Stimulated activated CD8-positive, alpha-beta memory T cell treated with anti-CD3 and anti-CD28 coated beads, Interleukin-12 subunit alpha, Interleukin-12 subunit beta, amount 100 ng/mL, for 4 hours (primary cell): ENCODE data around the gene CACNA2D3.

Source experiments
- DNase-seq: peaks from one replicate; pipeline ENCODE4 v3.0.0-alpha.2; 2020; ENCODE audit warnings: low read depth

The CACNA2D3 gene

GRCh38 chr3:54171509-54171908, 49.2 kb downstream of the CACNA2D3 start:
- DNase-seq = no peak

DNA sequence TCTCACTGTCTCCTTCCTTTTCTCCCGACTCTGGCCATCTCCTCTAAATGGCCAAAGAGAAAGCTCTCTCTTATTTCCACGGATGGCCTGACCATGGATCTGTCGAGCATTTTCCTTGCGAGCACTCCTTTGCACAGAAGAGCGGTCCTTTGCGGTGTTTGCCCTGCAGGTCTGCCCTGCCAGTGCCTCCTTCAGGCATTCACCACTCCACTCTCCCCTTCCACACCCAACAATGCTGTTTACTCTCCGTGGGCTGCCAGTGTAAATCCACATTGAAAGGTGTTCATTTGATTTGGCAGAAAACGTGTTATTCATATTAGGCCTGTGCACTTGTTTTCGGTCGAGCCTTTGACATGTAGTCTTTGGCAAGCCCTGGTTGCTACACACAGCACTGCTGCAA, 49.6 kb downstream of the CACNA2D3 start:
- no peak for DNase-seq

DNA sequence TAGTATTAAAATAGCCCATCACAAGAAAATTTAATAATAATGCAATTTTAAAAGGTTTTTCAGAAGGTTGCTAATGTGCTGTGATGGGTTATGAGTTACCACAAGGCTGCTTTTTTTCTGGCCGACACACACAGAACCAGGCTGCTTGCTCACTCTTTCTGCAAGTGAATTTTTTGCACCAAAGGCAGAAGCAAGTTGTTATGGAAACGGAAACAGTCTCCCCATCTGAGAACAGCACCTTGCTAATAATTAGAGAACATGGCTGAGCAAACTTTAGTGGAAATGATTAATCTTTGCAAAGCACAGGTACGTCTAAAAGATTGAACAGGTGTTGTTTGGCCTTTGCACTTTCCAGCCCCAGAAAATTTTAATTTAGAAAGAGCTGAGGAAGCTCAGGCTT, 51.0 kb downstream of the CACNA2D3 start:
- no peak for DNase-seq

DNA sequence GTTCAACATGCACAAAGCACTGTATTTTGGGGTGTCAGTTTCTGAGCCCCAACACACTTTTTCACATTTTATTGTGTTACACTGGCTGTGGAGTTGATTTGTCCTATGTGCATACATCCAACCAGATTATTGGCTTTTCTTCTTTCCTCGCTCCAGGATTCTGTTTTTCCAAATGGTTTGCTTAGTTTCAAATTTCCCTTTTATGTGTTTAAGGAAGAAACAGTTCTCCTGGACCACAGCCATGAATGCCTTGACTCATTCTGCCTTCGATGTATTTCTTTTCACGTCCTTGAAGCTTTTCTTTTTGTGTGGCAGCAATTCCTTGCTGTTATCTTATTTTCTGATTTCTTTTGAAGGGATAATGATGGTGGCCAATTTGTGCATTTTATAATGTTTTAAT, 53.8 kb downstream of the CACNA2D3 start:
- no peak for DNase-seq

DNA sequence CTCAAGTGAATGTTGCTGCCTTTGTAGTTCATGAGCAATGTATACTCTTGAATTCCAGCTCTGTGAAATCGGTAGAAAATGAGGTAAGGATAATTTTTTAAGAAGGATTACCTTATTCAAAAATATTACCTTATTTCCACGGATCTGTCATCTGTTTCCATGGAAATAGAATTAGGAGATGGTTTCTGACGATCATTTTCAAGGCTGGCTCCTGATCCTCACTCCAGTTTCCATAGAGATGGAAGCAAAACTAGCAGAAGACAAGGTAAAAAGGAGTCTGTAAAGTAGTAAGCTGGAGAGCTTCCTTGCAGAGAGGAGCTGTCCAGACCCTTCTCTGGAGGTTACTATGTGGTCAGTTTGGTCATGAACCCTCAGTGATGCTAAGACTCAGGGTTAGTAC, 55.5 kb downstream of the CACNA2D3 start:
- no peak for DNase-seq

- no peak for DNase-seq
These were observed 56.0 kb downstream of the CACNA2D3 start for GRCh38 chr3:54178376-54178775.

GRCh38 chr3:54180921-54181320, 58.6 kb downstream of the CACNA2D3 start:
- no peak for DNase-seq

DNA sequence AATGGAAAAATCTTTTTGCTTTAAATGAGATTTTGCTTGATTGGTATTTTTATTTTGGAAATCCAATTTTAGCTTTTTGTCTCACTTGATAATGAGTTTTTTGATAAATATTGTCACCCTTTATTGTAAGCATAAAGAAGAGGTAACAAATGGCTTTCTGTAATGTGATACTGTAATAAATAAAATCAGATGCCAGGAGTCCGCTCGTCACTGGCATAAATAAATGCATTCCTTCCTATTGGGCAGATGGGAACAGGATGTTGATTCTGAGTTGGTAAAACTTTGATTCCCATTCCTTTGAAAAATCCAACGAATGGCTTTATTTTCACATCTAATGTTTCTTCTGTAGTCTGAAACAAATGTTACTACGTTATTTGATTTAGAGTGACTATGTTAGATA, 59.9 kb downstream of the CACNA2D3 start:
- DNase-seq = no peak

DNA sequence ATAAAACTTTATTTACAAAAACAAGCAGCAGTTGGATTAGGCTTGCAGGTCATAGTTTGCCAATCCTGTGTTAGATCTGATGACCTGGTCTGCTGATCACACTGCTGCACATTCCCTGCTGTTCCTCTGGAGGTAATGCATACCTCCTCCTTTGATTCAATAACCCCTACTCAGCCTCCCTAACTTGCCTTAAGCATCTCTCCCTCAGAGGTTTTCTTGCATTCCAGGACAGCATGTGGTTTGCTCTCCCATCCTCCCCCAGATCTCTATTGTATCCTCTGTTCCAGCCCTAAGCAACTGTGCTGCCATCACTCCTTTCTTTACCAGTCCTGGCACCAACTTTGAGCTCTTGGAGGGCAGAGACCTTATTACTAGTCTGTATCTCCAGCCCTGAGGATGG, 63.4 kb downstream of the CACNA2D3 start:
- no peak for DNase-seq

GRCh38 chr3:54188176-54188791, 65.9 kb downstream of the CACNA2D3 start:
- DNase-seq = no peak

GRCh38 chr3:54191220-54191619, 68.9 kb downstream of the CACNA2D3 start:
- no peak for DNase-seq

GRCh38 chr3:54192026-54192425, 69.7 kb downstream of the CACNA2D3 start:
- no peak for DNase-seq

DNA sequence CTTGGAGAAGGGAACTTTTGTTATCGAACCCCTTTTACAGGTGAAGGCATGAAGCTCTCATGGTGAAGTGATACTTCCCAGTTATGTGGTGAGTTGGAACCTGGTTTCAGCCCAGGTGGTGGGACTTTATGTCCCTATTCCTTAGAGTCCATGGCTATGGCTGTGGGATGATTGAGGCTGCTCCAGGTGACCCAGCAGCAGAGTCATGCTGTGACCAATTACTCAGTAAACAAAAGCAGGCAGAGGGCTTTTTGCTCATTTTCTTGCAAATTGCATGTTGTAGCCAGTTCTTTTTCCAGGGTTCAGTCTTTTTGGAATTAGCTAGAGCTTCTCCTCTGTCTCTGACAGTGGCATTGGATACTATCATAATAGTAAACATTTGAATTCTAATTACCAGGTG, 70.7 kb downstream of the CACNA2D3 start:
- DNase-seq = no peak

DNA sequence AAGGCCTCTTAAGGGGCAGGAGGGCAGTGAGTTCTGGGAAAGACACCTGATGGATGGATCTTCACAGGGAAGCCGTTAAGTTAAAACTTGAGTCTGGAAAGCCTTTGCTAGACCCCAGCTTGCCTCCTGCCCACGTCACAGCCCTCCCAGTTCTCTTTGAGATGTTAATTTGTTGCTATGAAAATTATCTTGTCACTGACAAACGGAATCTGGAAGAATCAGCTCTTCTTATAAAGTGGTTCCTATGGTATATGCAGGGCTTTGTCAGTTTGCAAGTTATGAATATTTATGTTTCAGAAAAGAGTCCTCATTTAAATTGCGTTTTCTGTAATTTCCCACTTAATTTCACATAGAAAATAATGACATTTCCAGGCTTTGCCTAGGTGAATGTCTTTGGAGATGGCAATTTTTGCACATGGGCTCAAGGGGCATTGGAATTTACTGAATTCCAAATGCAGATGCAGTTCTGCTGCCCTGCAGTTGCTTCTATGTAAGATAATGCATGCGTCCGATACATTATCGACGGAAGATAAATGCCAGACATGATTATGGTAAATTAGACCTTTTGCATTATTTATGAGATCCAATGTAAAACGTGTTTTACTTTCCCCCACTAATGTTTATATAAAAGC, 74.1 kb downstream of the CACNA2D3 start:
- DNase-seq = no peak

GRCh38 chr3:54197509-54197908, 75.2 kb downstream of the CACNA2D3 start:
- DNase-seq = no peak

DNA sequence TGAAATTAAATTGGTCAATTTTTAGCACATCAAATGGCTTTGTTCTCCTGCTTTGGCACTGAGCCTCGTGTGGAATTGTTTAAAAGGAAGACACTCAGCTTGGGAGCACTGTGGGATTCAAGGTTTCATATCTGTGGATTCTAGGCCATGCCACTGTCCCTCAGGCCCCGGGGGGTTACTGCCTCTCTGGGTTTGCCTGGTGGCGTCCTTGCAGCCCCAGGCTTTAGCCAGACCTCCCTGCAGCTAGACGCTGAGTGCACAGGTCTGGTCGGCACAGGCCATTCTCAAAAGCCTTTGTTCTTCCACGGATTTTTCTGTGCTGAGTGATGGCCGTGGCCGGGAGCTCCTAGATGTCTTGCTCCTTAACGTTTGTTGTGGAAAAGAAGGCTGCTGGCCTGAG, 76.2 kb downstream of the CACNA2D3 start:
- no peak for DNase-seq

GRCh38 chr3:54202054-54202453, 79.7 kb downstream of the CACNA2D3 start:
- no peak for DNase-seq

DNA sequence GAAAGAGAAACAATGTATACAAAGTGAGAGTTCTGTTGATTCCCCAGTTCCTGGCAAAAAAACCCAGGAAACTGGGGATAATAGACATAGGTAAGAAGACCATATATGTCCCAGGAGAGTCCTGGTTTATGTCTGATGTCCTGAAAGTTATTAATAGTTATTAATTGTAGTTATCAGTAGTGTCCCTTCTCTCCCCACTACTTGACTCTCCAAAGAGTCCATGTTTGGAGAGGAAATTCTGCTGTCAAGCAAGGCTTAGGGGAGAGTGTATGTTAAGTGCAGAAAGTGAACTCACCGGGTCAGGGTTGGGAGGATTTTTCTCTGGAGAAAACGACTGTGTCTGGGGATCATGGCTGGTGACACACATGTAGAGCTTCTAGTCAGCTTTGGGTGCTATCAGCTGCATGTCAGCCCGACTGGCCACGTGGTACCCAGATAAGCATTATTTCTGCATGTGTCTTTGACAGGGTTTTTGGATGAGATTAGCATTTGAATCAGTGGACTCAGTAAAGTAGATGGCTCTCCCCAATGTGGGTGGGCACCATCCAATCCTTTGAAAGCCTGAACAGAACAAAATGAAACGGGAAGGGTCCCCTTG, 80.4 kb downstream of the CACNA2D3 start:
- DNase-seq = no peak

DNA sequence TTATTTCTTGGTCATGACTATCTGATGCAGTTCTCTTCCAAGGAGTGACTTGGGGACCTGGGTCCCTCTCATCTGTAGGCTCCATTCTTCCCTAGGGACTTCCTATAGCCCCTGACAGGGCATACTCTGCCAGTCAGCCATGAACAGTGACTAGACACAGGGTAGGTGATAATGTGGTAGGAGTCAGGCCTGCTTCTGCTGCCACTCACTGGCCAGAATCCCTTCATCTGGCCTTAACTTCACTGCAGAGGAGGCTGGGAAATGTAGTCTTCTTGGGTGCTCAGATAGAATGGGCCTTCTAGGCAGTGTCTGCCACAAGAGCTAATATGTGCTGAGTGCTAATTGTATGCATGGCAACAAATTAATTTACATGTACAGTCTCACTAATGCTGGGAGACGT, 84.5 kb downstream of the CACNA2D3 start:
- no peak for DNase-seq

GRCh38 chr3:54211097-54211496, 88.7 kb downstream of the CACNA2D3 start:
- no peak for DNase-seq

GRCh38 chr3:54212723-54213122, 90.4 kb downstream of the CACNA2D3 start:
- DNase-seq = no peak

- DNase-seq = no peak
These were observed 91.6 kb downstream of the CACNA2D3 start for GRCh38 chr3:54213907-54214306.

DNA sequence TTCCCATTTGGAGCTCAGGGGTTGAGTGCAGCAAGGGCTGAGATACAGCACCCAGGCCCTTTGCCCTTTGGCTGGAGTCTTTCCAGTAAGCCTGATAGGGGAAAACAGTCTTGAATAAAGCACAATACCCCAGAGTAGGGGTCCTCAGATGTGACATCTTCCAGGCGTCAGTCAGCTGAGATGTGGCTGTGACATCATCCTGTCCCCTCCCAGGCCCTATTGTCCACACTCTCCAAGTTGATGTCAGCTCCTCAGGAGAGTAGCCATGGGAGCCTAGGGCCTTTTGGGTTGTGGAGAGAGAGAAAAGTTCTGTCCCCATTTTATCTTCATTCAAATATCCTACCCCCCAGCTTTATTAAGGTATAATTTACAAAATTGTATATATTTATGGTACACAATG, 92.5 kb downstream of the CACNA2D3 start:
- DNase-seq = no peak

GRCh38 chr3:54215521-54215920, 93.2 kb downstream of the CACNA2D3 start:
- no peak for DNase-seq
